GM21447 (cell line): ENCODE results near the gene SGO2.
A peak's percentile ranks its signal among the peaks of the same experiment; 100 is the strongest.

ENCODE experiments used
- ATAC-seq: cut with Tn5 transposase; IDR thresholded peaks from one replicate; pipeline ENCODE4 v1.9.1; 2021; ENCODE audit not compliant: unreplicated experiment

The SGO2 gene

GRCh38 chr2:200525882-200526651 lies at the start of gene SGO2:
SGO2 (plus strand) TSS chr2:200526207; CDS start chr2:200532976, 6,769 bp downstream.
- ATAC-seq, result peak; percentile 100

- ATAC-seq, result no peak
Measured at GRCh38 chr2:200476836-200477235, 49.2 kb upstream of the SGO2 start.

GRCh38 chr2:200477667-200478131 lies 48.3 kb upstream of the SGO2 start:
- ATAC-seq, result no peak

GRCh38 chr2:200479692-200480265 lies 46.2 kb upstream of the SGO2 start:
- no peak for ATAC-seq

- peak; percentile 75 for ATAC-seq
Measured at GRCh38 chr2:200482194-200482593, 43.8 kb upstream of the SGO2 start.

GRCh38 chr2:200483729-200484198 lies 42.2 kb upstream of the SGO2 start:
- ATAC-seq, result peak; percentile 43

- no peak for ATAC-seq
Measured at GRCh38 chr2:200484934-200485333, 41.1 kb upstream of the SGO2 start.

- ATAC-seq, result no peak
Measured at GRCh38 chr2:200486529-200486928, 39.5 kb upstream of the SGO2 start.

- ATAC-seq, result no peak
Measured at GRCh38 chr2:200488169-200488568, 37.8 kb upstream of the SGO2 start.

GRCh38 chr2:200490001-200490400 lies 36.0 kb upstream of the SGO2 start:
- no peak for ATAC-seq

GRCh38 chr2:200492656-200493055 lies 33.4 kb upstream of the SGO2 start:
- ATAC-seq, result no peak

GRCh38 chr2:200494048-200494447 lies 32.0 kb upstream of the SGO2 start:
- no peak for ATAC-seq

GRCh38 chr2:200496696-200497095 lies 29.3 kb upstream of the SGO2 start:
- ATAC-seq, result no peak

GRCh38 chr2:200498402-200499162 lies 27.4 kb upstream of the SGO2 start:
- ATAC-seq, result no peak

- no peak for ATAC-seq
Measured at GRCh38 chr2:200502196-200502595, 23.8 kb upstream of the SGO2 start.

- ATAC-seq, result no peak
Measured at GRCh38 chr2:200506679-200507078, 19.3 kb upstream of the SGO2 start.

GRCh38 chr2:200507179-200507578 lies 18.8 kb upstream of the SGO2 start:
- no peak for ATAC-seq

GRCh38 chr2:200509235-200509611 lies 16.8 kb upstream of the SGO2 start:
- peak; percentile 6 for ATAC-seq

GRCh38 chr2:200509612-200510433 lies 16.2 kb upstream of the SGO2 start, which contains the start of gene KCTD18:
KCTD18 (minus strand) TSS chr2:200510068; CDS start chr2:200507016, 3,052 bp downstream.
- ATAC-seq, result peak; percentile 96

GRCh38 chr2:200515155-200515554 lies 10.9 kb upstream of the SGO2 start:
- ATAC-seq, result no peak

- no peak for ATAC-seq
Measured at GRCh38 chr2:200523158-200523557, 2.8 kb upstream of the SGO2 start.
